ENCODE measurements around the gene LMF1. TPM values are rescaled to one million over a fixed set of nuclear protein-coding genes. Genes with fewer than 3 reads are reported as not detected.

LMF1 gene
- total and polyA plus RNA-seq, 2 of the 13 experiments (the other 11 are each of a cell fraction or from before 2014, with no cell fraction given), result 6.8 to 8.5 TPM

- in situ Hi-C loops (cut with HindIII; ENCODE audit: extremely low pct_ligation_motif_present, low pct_unique_long_range_greater_than_20kb) (no loop called here), intact Hi-C loops (cut with micrococcal nuclease; ENCODE audit: unreplicated experiment) (no loop called here)
- POLR2A ChIA-PET, result no interaction called here
- ATAC-seq (no peak), DNase-seq (ENCODE audit: low spot score) (no peak), FAIRE-seq (no peak)
- Histone ChIP-seq H3K27me3 (ENCODE audit: control insufficient read depth in 1 of 2, insufficient read depth in 2 of 2, low read length in 2 of 2) (no peaks in the 10 kb centered on the region), H4K20me1 (ENCODE audit: insufficient read depth, low read length) (no peaks in the 10 kb centered on the region), H3K4me3 (replicated peaks in 1 of 3; ENCODE audit: insufficient read depth in 1 of 3, low read depth in 2 of 3, low read length in 3 of 3) (no peak overlapping the region), H3K4me1 (ENCODE audit: insufficient read depth, low read length) (0 out of 2 replicates have a peak, but pooled peaks cover 6% of the 10 kb centered on the region), H3K36me3 (replicated peaks in 1 of 2; ENCODE audit: control insufficient read depth in 1 of 2, insufficient read depth in 2 of 2, low read length in 2 of 2) (no peaks in the 10 kb centered on the region), H3K9ac (ENCODE audit: insufficient read depth, low read depth, low read length) (no peak overlapping the region), H3K9me3 (ENCODE audit: low read length) (no peaks in the 10 kb centered on the region), H3K4me2 (ENCODE audit: low read depth, low read length) (no peak overlapping the region), H3K27ac (ENCODE audit: extremely low read length, insufficient read depth, low read length) (no peak overlapping the region), H2AFZ (ENCODE audit: low read length) (no peak overlapping the region), H3K79me2 (ENCODE audit: insufficient read depth, low read length) (no peaks in the 10 kb centered on the region)
- WGBS (ENCODE audit: low lambda C conversion rate), result 88% methylated on average over 5 of the region's 5 CpGs
- TF ChIP-seq WIZ (CRISPR knock-in tag; IDR thresholded peaks at IDR 0.05), result no peak
- TF ChIP-seq ADNP (CRISPR knock-in tag; IDR thresholded peaks at IDR 0.05), result no peak
- TF ChIP-seq TMF1 (CRISPR knock-in tag; IDR thresholded peaks at IDR 0.05; ENCODE audit: low read depth), result no peak
- TF ChIP-seq MXD1 (CRISPR knock-in tag; IDR thresholded peaks at IDR 0.05), result no peak
- TF ChIP-seq SMYD3 (CRISPR knock-in tag; IDR thresholded peaks at IDR 0.05), result no peak
- TF ChIP-seq HNF1B (CRISPR knock-in tag; IDR thresholded peaks at IDR 0.05), result no peak
- TF ChIP-seq TEF (CRISPR knock-in tag; IDR thresholded peaks at IDR 0.05), result no peak
- TF ChIP-seq ARNT2 (CRISPR knock-in tag; IDR thresholded peaks at IDR 0.05; ENCODE audit: low read depth), result no peak
- TF ChIP-seq TFDP2 (CRISPR knock-in tag; IDR thresholded peaks at IDR 0.05), result no peak
- no peak for TF ChIP-seq PCBP2 (optimal IDR thresholded peaks at IDR 0.05; ENCODE audit: low read depth, low read length, poor library complexity, severe bottlenecking)
- TF ChIP-seq ZNF678 (CRISPR knock-in tag; IDR thresholded peaks at IDR 0.05), result no peak
- BruUV-seq (replicated peaks), result no TSS peak
- CTCF ChIA-PET (ENCODE audit: low intra/inter-chr PET ratio, low total read pairs), result no interaction called here
Observed at GRCh38 chr16:924063-924462, 46.7 kb downstream of the LMF1 start.

Data from HepG2 (cell line).